Dendritic cell treated with granulocyte-macrophage colony-stimulating factor and Interleukin-4, amounts not matched to agents 40 ng/mL and 50 ng/mL, for 4 days (primary cell): Measurements from ENCODE around the gene B3GNT8.
"Not testable (repeated sequence)": the region's sequence is repeated elsewhere in the genome, so short reads cannot be mapped to it uniquely, and the experiment has no call there.

Experiments
- H3K27ac Mint-ChIP-seq: one replicate; pipeline ENCODE4 v1.8.0; 2022; ENCODE audit warnings: mild to moderate bottlenecking, mixed read lengths
- H3K27me3 Mint-ChIP-seq: one replicate; pipeline ENCODE4 v1.8.0; 2022; ENCODE audit warnings: mild to moderate bottlenecking, mixed read lengths
- H3K36me3 Mint-ChIP-seq: one replicate; pipeline ENCODE4 v1.8.0; 2022; ENCODE audit warnings: low read depth, mixed read lengths
- H3K4me1 Mint-ChIP-seq: one replicate; pipeline ENCODE4 v1.8.0; 2022; ENCODE audit warnings: low read depth, mixed read lengths
- H3K4me3 Mint-ChIP-seq: one replicate; pipeline ENCODE4 v1.8.0; 2022; ENCODE audit warnings: mild to moderate bottlenecking, moderate library complexity, mixed read lengths
- H3K9me3 Mint-ChIP-seq: one replicate; pipeline ENCODE4 v1.8.0; 2022; ENCODE audit warnings: mixed read lengths
- intact Hi-C: fragments of 100-400 bp; cut with micrococcal nuclease; formaldehyde crosslinking; loops from one replicate; pipeline ENCODE4 v1.15.0; 2022

Gene B3GNT8

DNA sequence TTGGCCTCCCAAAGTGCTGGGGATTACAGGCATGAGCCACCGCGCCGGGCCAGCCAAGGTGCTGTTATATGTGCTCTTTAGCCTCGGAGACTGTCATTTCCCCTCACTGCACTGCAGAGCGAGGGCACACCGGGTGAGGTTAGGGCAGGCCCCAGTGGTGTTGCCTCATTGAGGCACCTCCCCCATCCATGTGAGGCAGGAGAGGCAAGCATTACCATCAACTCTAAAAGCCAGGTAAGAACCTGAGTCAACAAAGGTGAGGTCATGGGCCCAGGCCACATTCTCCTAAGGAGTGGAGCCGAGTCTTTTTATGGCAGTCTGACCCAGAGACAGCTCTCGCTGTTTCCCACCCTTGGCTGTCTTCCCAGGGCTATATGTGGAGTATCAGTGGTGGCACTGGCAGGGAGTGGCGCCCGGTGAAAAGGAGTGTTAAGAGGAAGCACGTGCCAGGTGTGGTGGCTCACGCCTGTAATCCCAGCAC, 10.9 kb downstream of the B3GNT8 start:
- peaks cover 64% of the 10 kb centered on the region for H3K4me1 Mint-ChIP-seq

DNA sequence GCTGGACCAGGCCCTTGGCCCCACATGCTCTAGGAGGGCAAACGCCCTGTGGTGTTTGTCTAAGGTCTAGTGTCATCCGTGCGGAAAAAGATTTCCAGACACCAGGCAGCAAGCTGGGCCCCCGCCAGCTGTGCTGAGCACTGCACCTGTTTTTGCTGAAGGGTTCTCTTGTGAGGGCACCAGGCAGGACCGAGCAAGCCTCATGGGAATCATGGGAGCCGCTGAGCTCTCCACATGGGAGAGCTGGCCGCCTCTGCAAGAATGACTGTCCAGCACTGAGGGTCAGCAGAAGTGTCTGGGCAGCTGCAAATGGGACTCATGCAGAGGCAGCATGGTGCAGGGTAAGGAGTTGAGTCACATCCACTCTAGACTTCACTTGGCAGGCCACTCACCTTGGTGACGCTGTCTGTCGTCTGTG, 12.0 kb downstream of the B3GNT8 start:
- Mint-ChIP-seq H3K4me1 (peaks cover 64% of the 10 kb centered on the region), H3K9me3 (no peaks in the 10 kb centered on the region), H3K4me3 (no peak overlapping the region), H3K36me3 (peaks cover 100% of the 10 kb centered on the region), H3K27me3 (no peaks in the 10 kb centered on the region), H3K27ac (no peak overlapping the region)
- intact Hi-C loops, result no loop called here

More for the DNA sequence above, 10.9 kb downstream of the B3GNT8 start:
- intact Hi-C loops, result no loop called here
- H3K27ac Mint-ChIP-seq, result no peak overlapping the region
- H3K27me3 Mint-ChIP-seq, result no peaks in the 10 kb centered on the region
- no peak overlapping the region for H3K4me3 Mint-ChIP-seq
- peaks cover 95% of the 10 kb centered on the region for H3K36me3 Mint-ChIP-seq
- no peaks in the 10 kb centered on the region for H3K9me3 Mint-ChIP-seq

DNA sequence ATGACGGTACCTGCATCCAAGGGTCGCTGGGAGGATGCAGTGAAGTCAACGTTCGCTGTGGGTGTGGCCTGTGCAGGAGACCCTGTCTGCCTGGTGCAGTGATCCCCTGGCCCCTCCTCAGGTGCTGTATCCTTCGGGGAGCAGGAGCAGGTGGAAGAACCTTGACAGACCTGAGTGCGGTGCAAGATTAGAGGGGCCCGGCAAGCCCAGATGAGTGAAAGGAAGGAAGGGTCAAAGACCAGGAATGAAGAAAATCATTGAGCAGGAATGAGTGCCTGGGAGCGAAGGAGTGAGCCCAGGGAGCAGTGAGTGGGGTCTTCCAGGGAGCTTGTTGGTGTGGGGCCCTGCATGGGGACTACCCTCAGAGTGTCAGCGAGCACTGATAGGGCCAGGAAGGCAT, 12.7 kb downstream of the B3GNT8 start:
- H3K4me3 Mint-ChIP-seq, result no peak overlapping the region
- H3K36me3 Mint-ChIP-seq, result peaks cover 98% of the 10 kb centered on the region
- H3K4me1 Mint-ChIP-seq, result peaks cover 63% of the 10 kb centered on the region
- no peaks in the 10 kb centered on the region for H3K27me3 Mint-ChIP-seq
- H3K9me3 Mint-ChIP-seq, result no peaks in the 10 kb centered on the region
- no peak overlapping the region for H3K27ac Mint-ChIP-seq
- intact Hi-C loops, result no loop called here

DNA sequence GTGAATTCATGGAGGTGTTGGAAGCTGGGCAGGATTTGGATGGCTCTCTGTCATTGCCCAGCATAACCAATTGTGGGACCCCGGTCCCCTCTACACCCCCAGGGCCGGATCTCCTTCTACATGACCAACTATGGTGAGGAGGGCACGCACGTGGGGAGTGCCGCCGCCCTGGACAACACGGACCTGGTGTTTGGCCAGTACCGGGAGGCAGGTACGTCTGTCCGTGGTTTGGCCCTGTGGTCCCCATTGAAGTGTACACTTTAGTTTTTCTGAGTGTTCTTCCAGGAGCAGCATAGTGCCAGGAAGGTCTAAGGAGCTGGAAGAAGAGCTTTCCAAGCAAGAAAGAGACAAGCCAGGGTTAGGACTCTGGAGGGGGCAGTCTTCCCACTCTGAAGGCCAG, 13.2 kb downstream of the B3GNT8 start:
- intact Hi-C loops, result no loop called here
- H3K27ac Mint-ChIP-seq, result no peak overlapping the region
- peaks cover 63% of the 10 kb centered on the region for H3K4me1 Mint-ChIP-seq

DNA sequence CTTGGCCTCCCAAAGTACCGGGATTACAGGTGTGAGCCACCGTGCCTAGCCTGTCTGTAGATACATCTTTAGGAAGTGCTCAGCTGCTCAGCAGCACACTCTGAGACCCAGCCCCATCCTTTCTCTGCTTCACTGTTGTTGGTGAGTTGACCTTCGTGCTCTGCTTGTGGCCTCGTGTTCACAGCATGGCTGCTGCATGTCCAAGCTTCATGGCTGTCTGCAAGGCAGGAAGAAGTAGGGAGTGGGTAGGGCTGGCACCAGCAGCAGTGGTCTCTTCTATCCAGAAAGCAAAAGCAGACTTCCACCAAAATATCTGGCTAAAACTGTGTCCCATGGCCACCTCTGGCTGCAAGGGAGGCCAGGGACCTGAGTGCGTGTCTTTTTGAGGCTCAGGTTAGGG, 14.2 kb downstream of the B3GNT8 start:
- intact Hi-C loops, result no loop called here
- Mint-ChIP-seq H3K4me3 (no peak overlapping the region), H3K27me3 (no peaks in the 10 kb centered on the region), H3K4me1 (peaks cover 62% of the 10 kb centered on the region), H3K36me3 (peaks cover 83% of the 10 kb centered on the region), H3K27ac (no peak overlapping the region), H3K9me3 (no peaks in the 10 kb centered on the region)

More for the DNA sequence above, 13.2 kb downstream of the B3GNT8 start:
- Mint-ChIP-seq H3K27me3 (no peaks in the 10 kb centered on the region), H3K4me3 (no peak overlapping the region), H3K9me3 (no peaks in the 10 kb centered on the region), H3K36me3 (peaks cover 93% of the 10 kb centered on the region)

DNA sequence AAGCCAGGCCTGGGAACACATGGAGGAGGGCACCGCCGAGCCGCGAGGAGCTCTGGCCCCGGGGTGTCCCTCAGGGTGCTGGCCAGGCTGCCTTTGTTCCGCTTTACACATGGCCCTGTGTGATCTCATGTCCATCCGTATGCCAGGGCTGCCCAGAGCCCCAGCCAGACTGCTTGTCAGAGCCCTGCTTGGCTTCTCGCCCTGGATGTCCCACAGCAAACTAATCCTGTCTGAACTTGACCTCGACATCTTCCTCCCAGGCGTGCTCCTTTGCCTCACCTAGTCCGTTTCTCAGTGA, 15.3 kb downstream of the B3GNT8 start:
- Mint-ChIP-seq H3K27me3 (no peaks in the 10 kb centered on the region), H3K9me3 (no peaks in the 10 kb centered on the region), H3K27ac (peak overlapping the region; percentile 44), H3K36me3 (peaks cover 72% of the 10 kb centered on the region), H3K4me3 (no peak overlapping the region), H3K4me1 (peaks cover 66% of the 10 kb centered on the region)
- intact Hi-C loops, result no loop called here

DNA sequence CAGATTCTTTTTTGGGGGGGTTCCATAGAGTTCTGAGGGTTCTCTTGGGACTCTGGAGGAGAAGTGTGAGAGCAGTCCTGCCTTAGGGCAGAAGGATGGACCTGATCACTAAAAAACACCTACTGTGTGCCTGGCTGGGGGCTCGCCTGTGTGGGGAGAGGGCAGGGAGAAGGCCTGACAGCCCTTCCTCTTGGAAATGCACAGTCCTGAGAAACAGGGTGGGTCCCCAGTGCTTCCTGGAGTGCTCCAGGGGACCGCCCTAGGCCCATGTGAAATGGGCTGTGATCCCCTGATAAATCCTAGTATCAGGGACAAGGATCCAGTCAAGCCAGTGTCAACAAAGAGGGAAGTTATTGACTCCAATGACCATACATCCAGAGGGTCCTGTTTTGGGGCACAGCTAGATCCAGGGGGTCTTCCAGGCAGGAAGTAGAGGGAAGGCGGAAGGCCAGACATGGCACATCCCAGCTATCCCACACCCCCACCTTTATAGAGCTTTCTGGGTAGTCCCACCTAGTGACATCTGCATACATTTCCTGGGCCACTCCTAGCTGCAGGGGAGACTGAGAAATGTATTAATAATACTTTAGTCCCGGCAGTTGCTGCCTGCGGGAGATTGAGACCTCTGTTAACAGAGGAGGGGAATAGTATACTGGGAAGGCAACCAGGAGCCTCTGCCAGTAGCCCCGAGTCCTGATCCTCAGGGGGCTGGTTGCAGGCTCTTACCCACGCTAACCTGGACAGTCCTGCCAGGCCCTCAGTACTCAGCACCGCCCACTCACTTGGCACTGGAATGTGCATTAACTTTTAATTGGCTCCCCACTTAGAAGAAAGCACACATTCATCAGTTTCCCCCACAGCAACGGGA, 15.8 kb downstream of the B3GNT8 start:
- peak overlapping the region; percentile 89 for H3K27ac Mint-ChIP-seq
- H3K27me3 Mint-ChIP-seq, result no peaks in the 10 kb centered on the region
- H3K4me1 Mint-ChIP-seq, result peaks cover 71% of the 10 kb centered on the region
- H3K4me3 Mint-ChIP-seq, result no peak overlapping the region
- H3K36me3 Mint-ChIP-seq, result peaks cover 67% of the 10 kb centered on the region
- H3K9me3 Mint-ChIP-seq, result no peaks in the 10 kb centered on the region
- intact Hi-C loops, result no loop called here

DNA sequence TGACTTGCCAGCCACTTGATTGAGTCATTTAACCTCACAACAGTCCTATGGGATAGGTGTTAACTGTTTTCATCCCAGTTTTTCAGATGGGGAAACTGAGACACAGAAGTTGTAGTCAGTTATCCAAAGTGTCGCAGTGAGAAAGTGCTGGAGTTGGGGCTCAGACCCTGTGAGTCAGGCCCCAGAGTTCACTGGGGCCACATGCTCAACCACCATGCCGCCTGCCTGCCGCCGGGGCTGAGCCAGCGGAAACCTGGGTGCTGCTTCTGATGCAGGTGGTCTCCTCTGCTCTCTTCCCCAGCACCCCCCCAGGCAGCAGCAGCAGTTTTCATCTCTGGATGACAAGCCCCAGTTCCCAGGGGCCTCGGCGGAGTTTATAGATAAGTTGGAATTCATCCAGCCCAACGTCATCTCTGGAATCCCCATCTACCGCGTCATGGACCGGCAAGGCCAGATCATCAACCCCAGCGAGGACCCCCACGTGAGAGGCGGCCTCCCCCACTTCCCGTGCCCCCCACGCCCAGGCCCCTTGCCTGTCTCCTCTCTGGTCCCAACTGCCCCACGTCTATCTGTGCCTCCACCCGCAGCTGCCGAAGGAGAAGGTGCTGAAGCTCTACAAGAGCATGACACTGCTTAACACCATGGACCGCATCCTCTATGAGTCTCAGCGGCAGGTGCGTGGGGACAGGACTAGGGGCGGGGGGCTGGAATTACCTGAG, 16.7 kb downstream of the B3GNT8 start:
- H3K9me3 Mint-ChIP-seq, result no peaks in the 10 kb centered on the region
- H3K27me3 Mint-ChIP-seq, result no peaks in the 10 kb centered on the region
- no peak overlapping the region for H3K4me3 Mint-ChIP-seq
- peaks cover 58% of the 10 kb centered on the region for H3K36me3 Mint-ChIP-seq
- H3K27ac Mint-ChIP-seq, result peak overlapping the region; percentile 89
- peaks cover 80% of the 10 kb centered on the region for H3K4me1 Mint-ChIP-seq
- intact Hi-C loops, result no loop called here

DNA sequence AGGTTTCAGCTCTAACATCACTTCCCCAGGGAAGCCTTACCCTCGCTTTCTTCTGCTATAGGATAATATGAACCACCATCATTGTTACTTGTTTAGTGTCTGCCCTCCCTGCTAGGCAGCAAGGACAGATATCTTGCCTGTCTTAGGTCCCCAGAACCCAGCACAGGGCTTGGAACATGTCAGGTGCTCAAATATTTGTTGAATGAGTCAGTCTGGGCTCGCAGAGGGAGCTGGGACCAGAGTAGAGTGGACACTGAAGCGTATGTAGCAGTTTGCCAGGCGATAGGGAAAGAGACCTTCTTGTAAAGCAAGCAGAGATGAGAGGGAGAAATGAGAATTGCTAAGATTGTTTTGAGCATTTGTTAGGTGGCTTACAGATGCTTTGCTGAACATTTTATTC, 17.9 kb downstream of the B3GNT8 start:
- H3K4me1 Mint-ChIP-seq, result peaks cover 77% of the 10 kb centered on the region
- no peaks in the 10 kb centered on the region for H3K9me3 Mint-ChIP-seq
- H3K27me3 Mint-ChIP-seq, result no peaks in the 10 kb centered on the region
- peaks cover 46% of the 10 kb centered on the region for H3K36me3 Mint-ChIP-seq
- H3K27ac Mint-ChIP-seq, result peak overlapping the region; percentile 89
- intact Hi-C loops, result no loop called here
- H3K4me3 Mint-ChIP-seq, result peak overlapping the region; percentile 30

DNA sequence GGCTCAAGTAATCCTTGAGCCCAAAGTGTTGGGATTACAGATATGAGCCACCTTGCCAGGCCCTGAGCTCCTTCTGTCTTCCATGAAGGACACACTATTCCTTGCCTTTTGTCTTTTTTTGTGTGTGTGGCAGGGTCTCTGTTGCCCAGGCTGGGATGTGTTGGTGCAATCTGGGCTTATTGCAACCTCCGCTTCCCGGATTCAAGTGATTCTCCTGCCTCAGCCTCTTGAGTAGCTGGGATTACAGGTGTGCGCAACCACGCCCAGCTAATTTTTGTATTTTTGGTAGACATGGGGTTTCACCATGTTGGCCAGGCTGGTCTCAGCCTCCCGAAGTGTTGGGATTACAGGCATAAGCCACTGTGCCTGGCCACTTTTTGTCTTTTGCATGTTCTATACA, 18.3 kb downstream of the B3GNT8 start:
- H3K4me3 Mint-ChIP-seq, intact Hi-C loops: not testable (repeated sequence)
- peaks cover 43% of the 10 kb centered on the region for H3K36me3 Mint-ChIP-seq

DNA sequence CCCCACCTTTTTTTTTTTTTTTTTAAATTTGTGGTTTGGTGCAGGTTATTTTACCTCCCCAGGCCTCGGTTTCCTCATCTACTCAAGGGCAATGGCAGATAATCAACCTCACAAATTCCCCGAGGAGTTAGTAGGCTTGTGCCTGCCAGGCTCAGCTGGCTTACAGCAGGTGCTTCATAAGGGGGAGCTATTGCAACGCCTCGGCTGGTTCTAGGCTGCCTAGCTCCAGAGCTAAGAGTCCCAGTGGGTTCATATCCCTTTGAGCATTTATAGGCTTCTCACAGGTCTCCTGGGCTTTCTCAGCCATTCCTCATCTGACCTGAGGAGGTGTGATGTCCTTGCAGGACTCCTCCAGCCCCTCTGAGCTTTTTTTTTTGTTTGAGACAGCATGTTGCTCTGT, 18.9 kb downstream of the B3GNT8 start:
- Mint-ChIP-seq H3K4me1 (peaks cover 67% of the 10 kb centered on the region), H3K36me3 (peaks cover 43% of the 10 kb centered on the region), H3K4me3 (no peak overlapping the region), H3K27me3 (no peaks in the 10 kb centered on the region), H3K9me3 (no peaks in the 10 kb centered on the region), H3K27ac (peak overlapping the region; percentile 89)
- intact Hi-C loops, result no loop called here

More for the DNA sequence above, 18.3 kb downstream of the B3GNT8 start:
- peaks cover 73% of the 10 kb centered on the region for H3K4me1 Mint-ChIP-seq
- not testable (repeated sequence) for H3K9me3 Mint-ChIP-seq, H3K27me3 Mint-ChIP-seq
- H3K27ac Mint-ChIP-seq, result peak overlapping the region; percentile 89

DNA sequence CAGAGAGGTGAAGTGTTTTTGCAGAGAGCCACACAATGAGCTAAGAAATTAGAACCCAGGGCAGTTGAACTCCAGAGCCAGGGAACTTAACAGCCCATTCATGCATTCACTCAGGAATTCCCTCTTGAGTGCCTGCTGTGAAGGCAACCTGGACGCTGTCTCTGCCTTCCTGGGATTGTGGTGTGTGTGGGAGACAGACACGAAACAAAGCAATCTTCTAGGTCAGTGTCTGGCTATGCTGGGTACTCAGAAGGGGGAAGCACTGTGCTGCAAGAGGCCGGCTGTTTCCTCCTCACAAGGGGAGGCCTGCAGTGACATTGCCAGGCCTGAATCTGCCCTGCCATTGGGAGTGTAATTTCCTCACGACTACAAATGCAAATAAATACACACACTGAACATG, 19.9 kb downstream of the B3GNT8 start:
- Mint-ChIP-seq H3K4me3 (peak overlapping the region; percentile 26), H3K9me3 (no peaks in the 10 kb centered on the region), H3K36me3 (peaks cover 41% of the 10 kb centered on the region), H3K27ac (peak overlapping the region; percentile 89), H3K4me1 (peaks cover 66% of the 10 kb centered on the region), H3K27me3 (no peaks in the 10 kb centered on the region)
- intact Hi-C loops, result no loop called here

DNA sequence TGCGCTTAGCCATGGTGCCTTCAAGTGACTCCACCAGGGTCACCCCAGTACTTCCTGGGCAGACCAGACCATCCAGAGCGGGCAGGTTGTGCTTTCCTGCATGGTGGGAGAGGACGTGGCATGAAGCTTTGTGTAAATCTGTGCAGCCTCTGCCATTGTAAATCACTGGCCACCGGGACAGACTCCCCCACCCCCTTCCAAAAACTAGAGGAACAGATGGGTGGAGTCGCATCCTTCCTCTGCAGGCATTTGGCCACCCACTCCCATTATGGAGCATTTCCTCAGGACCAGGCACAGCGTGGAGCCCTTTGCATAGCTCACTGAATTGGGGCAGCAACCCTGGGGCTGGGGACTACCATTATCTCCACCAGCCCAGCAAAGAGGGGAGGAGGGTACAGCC, 21.4 kb downstream of the B3GNT8 start:
- peaks cover 40% of the 10 kb centered on the region for H3K36me3 Mint-ChIP-seq
- peaks cover 67% of the 10 kb centered on the region for H3K4me1 Mint-ChIP-seq
- no peaks in the 10 kb centered on the region for H3K27me3 Mint-ChIP-seq
- no peaks in the 10 kb centered on the region for H3K9me3 Mint-ChIP-seq
- peak overlapping the region; percentile 89 for H3K27ac Mint-ChIP-seq
- no peak overlapping the region for H3K4me3 Mint-ChIP-seq
- intact Hi-C loops, result no loop called here

DNA sequence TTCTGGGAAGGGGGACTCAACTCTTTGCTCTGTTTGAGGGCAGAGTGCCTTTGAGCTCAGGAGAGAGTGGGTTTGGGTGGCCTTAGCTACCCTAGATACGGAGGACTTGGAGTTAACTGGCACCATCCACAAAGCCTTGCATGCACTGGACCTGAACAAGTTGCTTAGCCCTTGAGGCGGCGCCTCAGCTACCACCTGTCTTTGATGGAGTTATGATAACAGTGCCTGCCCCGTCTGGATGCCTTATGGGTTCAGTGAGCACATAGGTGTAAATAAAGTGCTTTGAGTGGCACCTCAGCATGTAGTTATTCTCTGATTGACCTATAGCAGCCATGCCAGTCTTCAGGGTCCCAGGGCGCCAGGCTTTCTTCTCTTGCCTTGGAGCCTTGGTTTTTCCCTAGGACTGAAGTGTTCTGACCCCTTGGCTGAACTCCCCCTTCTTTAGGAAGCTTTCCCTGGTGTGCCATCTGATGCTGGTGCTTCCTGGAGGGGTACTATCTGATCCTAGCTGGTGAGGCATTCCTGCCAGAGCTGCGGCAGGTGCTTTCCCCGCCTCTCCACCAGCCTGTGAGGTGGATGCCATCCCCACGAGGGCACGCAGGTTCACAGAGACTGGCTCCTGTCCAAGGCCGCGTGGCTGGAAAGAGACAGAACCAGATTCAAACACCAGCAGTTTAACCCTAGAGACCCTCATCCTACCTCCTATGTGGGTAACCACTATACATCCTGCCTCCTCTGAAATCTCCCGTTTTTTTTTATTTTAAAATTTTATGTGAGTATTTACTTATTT, 23.8 kb downstream of the B3GNT8 start:
- H3K9me3 Mint-ChIP-seq, result no peaks in the 10 kb centered on the region
- peaks cover 61% of the 10 kb centered on the region for H3K4me1 Mint-ChIP-seq
- H3K27me3 Mint-ChIP-seq, result no peaks in the 10 kb centered on the region
- intact Hi-C loops, result no loop called here
- no peak overlapping the region for H3K4me3 Mint-ChIP-seq
- peak overlapping the region; percentile 31 for H3K27ac Mint-ChIP-seq
- H3K36me3 Mint-ChIP-seq, result peaks cover 44% of the 10 kb centered on the region
